Activated CD8-positive, alpha-beta memory T cell treated with anti-CD3 and anti-CD28 coated beads for 36 hours (primary cell): Measurements from ENCODE around the gene MAN1C1. TPM values are rescaled to one million over a fixed set of nuclear protein-coding genes. Genes with fewer than 3 reads are reported as not detected.

Experiments used
- CTCF ChIA-PET: fragments of 350-600 bp; sonication (Branson Sonifier 250); formaldehyde crosslinking; loops from one replicate; lab custom pipeline; 2021; ENCODE audit warnings: antibody characterized with exemption; lab: Charles Lee
- POLR2A ChIA-PET: fragments of 350-600 bp; sonication (Branson Sonifier 250); formaldehyde crosslinking; loops from one replicate; lab custom pipeline; 2021; ENCODE audit warnings: antibody characterized with exemption; lab: Charles Lee
- total RNA-seq, 2 experiments: library from RNA; stranded (reverse); gene quantifications; one replicate each; pipeline ENCODE4 v1.2.3, GENCODE V29; 2021

Gene MAN1C1
- total RNA-seq, 2 experiments from 2014 or later: 2.1 TPM

DNA sequence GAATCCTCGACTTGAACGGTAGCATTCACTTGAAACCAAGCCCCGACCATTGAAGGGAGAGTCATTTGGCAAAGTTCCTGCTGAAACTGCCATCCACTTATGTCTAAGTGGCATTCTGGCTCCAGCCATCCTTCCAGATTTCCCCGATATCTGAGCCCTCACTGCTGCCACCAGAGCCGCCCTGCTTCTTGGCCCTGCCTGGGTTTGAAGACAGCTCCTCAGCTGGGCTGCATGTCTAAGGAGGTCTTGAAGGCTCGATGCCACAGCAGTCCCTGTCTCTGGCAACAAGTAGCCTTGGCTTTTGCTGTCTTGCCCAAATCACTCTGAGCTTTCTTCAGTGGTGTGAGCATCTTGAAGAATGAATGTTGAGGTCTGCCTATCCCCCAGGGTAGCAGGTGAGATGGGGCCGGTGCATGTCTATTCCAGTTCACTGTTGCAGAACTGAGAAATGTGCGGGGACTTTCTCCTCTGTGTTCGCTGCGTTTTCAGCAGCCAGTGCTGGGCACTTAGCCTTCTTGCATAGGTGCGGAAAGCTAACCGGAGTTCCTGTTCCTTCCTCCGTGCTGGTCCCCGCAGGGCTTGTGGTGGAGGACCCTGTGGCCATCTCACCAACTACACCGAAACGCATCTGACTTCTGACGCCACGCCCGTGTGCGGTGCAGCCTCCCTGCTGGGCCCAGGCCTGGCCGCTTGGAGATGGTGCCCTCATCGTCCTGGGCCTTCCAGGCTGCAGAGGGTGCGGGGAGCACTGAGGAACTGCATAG lies 29.2 kb downstream of the MAN1C1 start:
- POLR2A ChIA-PET: no interaction called here

DNA sequence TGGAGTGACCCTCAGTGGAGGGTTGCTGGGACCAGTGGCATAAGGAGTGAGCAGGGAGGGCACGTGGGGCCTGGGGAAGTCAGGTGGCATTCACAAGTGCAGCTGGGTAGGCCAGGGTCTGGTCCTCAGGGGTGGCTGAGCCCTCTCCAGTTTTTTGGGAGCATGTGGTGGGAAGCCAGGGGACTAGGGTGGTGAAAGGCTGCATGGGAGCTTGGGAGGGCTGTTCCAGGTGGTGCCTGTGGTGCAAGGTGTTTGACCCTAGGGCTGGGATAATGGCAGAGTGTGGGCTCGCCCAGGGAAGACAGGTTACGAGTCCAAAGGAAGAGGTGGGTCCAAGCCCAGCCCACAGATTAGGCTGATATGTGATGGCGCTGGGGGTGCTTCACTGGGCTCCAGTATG lies 30.5 kb downstream of the MAN1C1 start:
- POLR2A ChIA-PET: no interaction called here
- CTCF ChIA-PET: no interaction called here

More for the DNA sequence above, 29.2 kb downstream of the MAN1C1 start:
- CTCF ChIA-PET: no interaction called here

GRCh38 chr1:25647863-25648262 lies 31.3 kb downstream of the MAN1C1 start:
- ChIA-PET CTCF (no interaction called here), POLR2A (no interaction called here)

- ChIA-PET CTCF (interaction anchor here (0.5 kb wide), 1 partner anchor 12 kb away, joined by 3 read pairs; no protein-coding TSS in a partner anchor), POLR2A (no interaction called here)
Measured at GRCh38 chr1:25648681-25649440, 32.3 kb downstream of the MAN1C1 start.

DNA sequence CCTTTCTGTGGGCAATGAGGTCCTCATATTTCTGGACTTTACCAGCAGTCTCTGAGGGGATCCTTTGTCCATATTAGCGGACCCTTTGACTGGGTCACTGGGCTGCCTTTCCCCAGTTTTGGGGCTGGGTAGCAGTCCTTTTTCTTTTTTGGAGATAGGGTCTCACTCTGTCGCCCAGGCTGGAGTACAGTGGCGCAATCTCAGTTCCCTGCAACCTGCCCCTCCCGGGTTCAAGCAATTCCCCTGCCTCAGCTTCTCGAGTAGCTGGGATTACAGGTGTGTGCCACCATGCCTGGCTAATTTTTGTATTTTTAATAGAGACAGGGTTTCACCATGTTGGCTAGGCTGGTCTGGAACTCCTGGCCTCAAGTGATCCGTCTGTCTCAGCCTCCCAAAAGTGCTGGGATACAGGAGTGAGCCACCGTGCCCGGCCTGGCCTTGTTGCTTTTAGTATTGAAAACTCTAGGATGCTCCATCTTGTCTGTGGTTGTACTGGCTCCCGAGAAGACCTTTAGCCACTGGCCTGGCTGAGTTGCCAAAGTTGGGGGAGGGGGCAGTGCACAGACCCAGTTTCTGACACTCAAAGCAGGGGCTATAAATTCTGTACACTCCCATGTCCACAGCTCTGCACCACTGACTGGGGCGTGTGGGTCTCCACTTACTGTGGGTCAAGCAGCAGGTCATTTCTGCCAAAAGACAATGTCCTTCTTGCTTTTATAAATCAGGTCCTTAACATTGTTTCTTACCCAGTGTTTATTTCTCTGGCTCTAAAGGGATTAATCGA lies 33.1 kb downstream of the MAN1C1 start:
- ChIA-PET CTCF (interaction anchor here (0.8 kb wide), 1 partner anchor 31 kb away, joined by 3 read pairs; no protein-coding TSS in a partner anchor), POLR2A (no interaction called here)

DNA sequence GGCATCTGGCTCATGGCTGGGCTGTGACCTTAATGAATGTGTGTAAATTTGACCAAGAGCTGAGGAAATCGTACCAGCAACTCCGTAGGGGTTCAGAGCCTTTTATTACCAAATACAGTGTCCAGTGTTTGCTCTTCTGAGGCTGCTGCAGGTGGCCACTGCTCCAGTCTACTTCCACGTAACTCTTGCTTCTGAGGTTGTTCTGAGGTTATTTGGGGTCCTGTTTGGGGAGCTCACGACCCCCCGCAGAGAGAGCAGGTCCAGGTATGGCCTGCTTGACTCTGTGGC lies 33.6 kb downstream of the MAN1C1 start:
- ChIA-PET CTCF (interaction anchor here (0.8 kb wide), 1 partner anchor 32 kb away, joined by 3 read pairs; no protein-coding TSS in a partner anchor), POLR2A (no interaction called here)

GRCh38 chr1:25651036-25651640 lies 34.5 kb downstream of the MAN1C1 start:
- ChIA-PET CTCF (interaction anchor here (0.5 to 1.4 kb wide), 2 partner anchors 9 to 741 kb away, joined by 3 to 4 read pairs; no protein-coding TSS in a partner anchor), POLR2A (no interaction called here)

- ChIA-PET CTCF (interaction anchor here (1.4 kb wide), 1 partner anchor 10 kb away, joined by 4 read pairs; no protein-coding TSS in a partner anchor), POLR2A (no interaction called here)
Measured at GRCh38 chr1:25651824-25652741, 35.5 kb downstream of the MAN1C1 start.

DNA sequence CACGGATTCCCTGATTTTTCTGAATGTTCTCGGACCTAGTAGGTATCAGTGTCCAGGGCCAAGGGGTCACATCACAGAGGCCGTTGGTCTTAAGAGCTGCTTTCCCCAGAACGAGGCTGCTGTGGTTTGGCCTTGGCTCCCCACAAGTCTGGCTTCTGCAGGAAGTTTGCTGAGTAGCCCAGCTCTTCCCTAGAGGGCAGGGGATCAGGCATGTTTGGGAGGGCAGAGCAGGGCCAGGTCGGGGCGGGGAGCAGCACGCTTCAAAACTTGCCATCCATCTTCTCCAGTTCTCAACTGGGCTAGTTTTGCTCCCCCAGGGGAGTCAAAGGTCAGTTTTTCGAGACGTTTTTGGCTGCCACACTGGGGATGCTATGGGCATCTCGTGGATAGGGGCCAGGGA lies 37.0 kb downstream of the MAN1C1 start:
- ChIA-PET POLR2A (no interaction called here), CTCF (no interaction called here)

DNA sequence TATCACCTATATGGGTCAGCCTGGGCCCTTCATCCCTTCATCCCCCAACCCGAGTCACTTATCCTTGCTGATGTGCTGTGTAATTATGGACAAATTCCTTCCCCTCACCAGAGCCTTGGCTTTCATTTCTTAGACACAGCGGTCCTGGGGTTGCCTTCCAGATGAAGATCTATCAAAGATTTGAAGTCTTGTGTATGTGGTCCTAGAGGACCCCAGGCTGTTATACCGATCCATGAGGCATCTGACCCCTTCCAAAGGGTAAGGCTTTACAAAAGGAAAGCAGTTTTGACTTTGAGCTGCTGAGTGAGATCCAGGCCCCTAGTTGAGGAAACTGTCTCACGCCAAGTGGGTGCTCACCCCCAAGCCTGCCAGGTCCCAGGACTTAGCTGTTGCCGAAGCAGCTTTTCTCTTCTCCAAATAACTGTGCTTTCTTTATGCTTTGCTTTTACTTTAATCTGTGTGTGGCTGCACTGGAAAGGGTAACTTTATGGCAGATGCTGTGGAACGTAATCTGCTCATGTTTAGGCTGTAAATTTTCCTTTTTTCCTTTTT lies 37.6 kb downstream of the MAN1C1 start:
- ChIA-PET CTCF (interaction anchor here (0.7 to 0.8 kb wide), 2 partner anchors 11 to 18 kb away, joined by 3 read pairs; no protein-coding TSS in a partner anchor), POLR2A (no interaction called here)

DNA sequence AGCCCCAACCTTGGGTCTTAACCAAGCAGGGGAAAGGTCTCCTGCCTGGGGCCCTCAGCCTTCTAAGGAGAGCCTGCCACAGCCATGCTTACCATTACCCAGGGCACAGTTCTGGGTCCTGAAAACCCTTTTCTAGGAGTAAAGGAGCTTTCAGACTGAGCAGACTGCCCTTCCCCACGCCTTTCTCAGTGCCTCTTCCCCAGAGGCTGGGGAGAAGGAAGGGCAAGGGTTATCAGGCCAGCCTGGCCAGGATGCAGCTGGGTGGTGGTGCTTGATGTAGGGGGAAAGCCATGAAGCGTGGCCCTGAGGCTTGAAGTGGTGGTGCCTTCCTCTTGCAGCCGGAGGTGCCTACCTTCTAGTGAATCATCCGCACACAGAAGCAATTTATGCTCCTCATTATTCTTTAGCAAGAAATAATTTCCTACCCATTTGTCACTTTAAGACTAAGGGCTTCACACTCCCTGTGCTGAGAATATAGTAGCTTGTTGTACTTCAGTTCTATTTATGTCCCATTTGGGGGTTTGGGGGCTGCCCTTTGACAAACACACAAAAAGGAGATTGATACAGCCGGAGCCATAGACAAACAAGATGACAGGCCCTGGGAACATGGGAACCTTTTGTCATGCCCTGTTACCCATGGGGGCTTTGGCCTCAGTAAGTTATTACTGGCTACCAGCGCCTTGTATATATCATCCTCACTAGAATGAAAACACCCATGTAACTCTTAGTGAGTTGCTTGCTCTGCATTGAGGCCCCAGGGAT lies 40.7 kb downstream of the MAN1C1 start:
- ChIA-PET POLR2A (no interaction called here), CTCF (no interaction called here)

- CTCF ChIA-PET: no interaction called here
- POLR2A ChIA-PET: no interaction called here
Measured at GRCh38 chr1:25657883-25658760, 41.5 kb downstream of the MAN1C1 start.

GRCh38 chr1:25658791-25659431 lies 42.3 kb downstream of the MAN1C1 start:
- ChIA-PET POLR2A (no interaction called here), CTCF (no interaction called here)

- CTCF ChIA-PET: interaction anchor here (0.6 kb wide), 1 partner anchor 13 kb away, joined by 3 read pairs; no protein-coding TSS in a partner anchor
- POLR2A ChIA-PET: no interaction called here
Measured at GRCh38 chr1:25661043-25661815, 44.6 kb downstream of the MAN1C1 start.

DNA sequence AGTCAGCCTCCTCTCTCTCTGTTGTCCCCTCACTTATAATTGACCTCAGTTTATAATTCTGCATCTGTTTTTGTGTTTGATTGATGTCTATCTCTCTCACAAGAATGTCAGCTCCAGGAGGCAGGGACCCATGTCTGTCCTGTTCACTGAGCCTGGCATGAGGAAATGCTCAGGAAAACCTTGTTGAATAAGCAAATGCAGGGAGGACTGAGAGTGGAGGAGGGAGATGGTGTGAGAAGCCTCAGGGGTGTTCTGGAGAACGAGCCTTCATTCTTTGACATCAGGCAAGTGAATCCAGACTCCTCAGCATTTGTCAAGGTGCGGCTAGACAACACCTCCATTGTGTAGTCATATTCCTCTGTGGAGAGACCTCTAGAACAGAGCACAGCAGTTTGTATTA lies 45.5 kb downstream of the MAN1C1 start:
- CTCF ChIA-PET: no interaction called here
- POLR2A ChIA-PET: no interaction called here
